Vagina (tissue), 2 donors: Measurements from ENCODE around the gene OSBPL10. TPM values are rescaled to one million over a fixed set of nuclear protein-coding genes. Genes with fewer than 3 reads are reported as not detected.

Experiments
- DNase-seq, 2 donors: peaks; one replicate each; pipeline ENCODE4 v3.0.0-alpha.2; 2017; ENCODE audit errors: extremely low spot score in 2 of 2
- H3K27ac ChIP-seq: fragments of 200-600 bp; sonication (generic); one replicate; pipeline ENCODE4 v1.5.1; 2019
- H3K27me3 ChIP-seq: fragments of 200-600 bp; sonication (generic); one replicate; pipeline ENCODE4 v1.5.1; 2019
- H3K36me3 ChIP-seq, 2 donors: fragments of 200-600 bp; sonication (generic); one replicate each; pipeline ENCODE4 v1.5.1; 2017 to 2019
- H3K4me1 ChIP-seq: fragments of 200-600 bp; sonication (generic); one replicate; pipeline ENCODE4 v1.5.1; 2019
- H3K4me3 ChIP-seq, 2 donors: fragments of 200-600 bp; sonication (generic); 1 replicate in 1 of 2; 2 replicates in 1 of 2; pipeline ENCODE4 v1.5.1; 2016 to 2019
- H3K9me3 ChIP-seq: fragments of 200-600 bp; sonication (generic); one replicate; pipeline ENCODE4 v1.5.1; 2019
- CTCF ChIP-seq, 3 experiments: fragments of 450-650 bp in 2 of 3; fragments of 200-600 bp in 1 of 3; sonication (generic) in 1 of 3; IDR thresholded peaks; one replicate each; pipeline ENCODE4 v1.5.1; 2017 to 2019; ENCODE audit warnings: antibody characterized with exemption in 3 of 3, mild to moderate bottlenecking in 2 of 3, moderate library complexity in 2 of 3
- POLR2A ChIP-seq, 2 donors: fragments of 450-650 bp; IDR thresholded peaks; one replicate each; pipeline ENCODE4 v1.6.1; 2017; ENCODE audit warnings: antibody characterized with exemption in 2 of 2, mild to moderate bottlenecking in 2 of 2, moderate library complexity in 2 of 2
- POLR2AphosphoS5 ChIP-seq, 2 donors: sonication (generic); formaldehyde crosslinking; IDR thresholded peaks; one replicate each; pipeline ENCODE4 v1.9.0; 2017; ENCODE audit warnings: antibody characterized with exemption in 2 of 2, mild to moderate bottlenecking in 2 of 2, low read depth in 1 of 2; ENCODE audit not compliant: insufficient read depth in 1 of 2
- intact Hi-C: fragments of 100-400 bp; cut with DNase I; formaldehyde crosslinking; loops from one replicate; pipeline ENCODE4 v1.15.1; 2023
- total RNA-seq: library from RNA; depleted of rRNA; stranded (reverse); fragments of >200 nt; gene quantifications from one replicate; pipeline ENCODE4 v1.2.3, GENCODE V29; 2016

The OSBPL10 gene
- total RNA-seq, 1 donor from 2014 or later, result 33.9 TPM

GRCh38 chr3:31936420-31937060, 44.5 kb downstream of the OSBPL10 start:
- no peak overlapping the region for H3K4me3 ChIP-seq
- no peak for DNase-seq
- no peaks in the 10 kb centered on the region for H3K36me3 ChIP-seq
- no peak for TF ChIP-seq CTCF (IDR thresholded peaks at IDR 0.05)
- TF ChIP-seq POLR2A (IDR thresholded peaks at IDR 0.05), result no peak
- no peak for TF ChIP-seq POLR2AphosphoS5 (IDR thresholded peaks at IDR 0.05; ENCODE audit: insufficient read depth in 1 of 2, low read depth in 1 of 2)
- no peak overlapping the region for H3K27ac ChIP-seq
- no peaks in the 10 kb centered on the region for H3K27me3 ChIP-seq
- H3K4me1 ChIP-seq, result peaks cover 32% of the 10 kb centered on the region
- H3K9me3 ChIP-seq, result no peaks in the 10 kb centered on the region
- intact Hi-C loops, result no loop called here

DNA sequence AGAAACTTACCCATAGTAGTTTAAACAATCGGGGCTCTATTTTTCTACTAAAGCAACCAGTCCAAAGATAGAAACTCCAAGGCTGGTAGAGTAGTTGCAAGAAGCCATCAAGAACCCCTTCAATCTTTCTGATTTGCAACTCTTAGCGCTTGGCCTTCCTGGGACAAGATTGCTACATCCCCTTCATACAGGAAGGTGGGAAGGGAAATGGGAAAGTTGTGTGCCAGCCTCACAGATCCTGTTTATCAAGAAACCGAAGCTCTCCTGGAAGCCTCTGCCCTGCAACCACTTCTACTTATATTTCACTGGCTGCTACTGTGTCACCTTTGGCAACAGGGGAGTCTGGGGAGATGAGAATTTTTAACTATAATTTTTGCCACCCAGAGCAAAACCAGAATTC, 46.2 kb downstream of the OSBPL10 start:
- intact Hi-C loops, result no loop called here
- no peak for DNase-seq
- no peaks in the 10 kb centered on the region for H3K36me3 ChIP-seq
- no peak overlapping the region for H3K4me3 ChIP-seq
- no peaks in the 10 kb centered on the region for H3K27me3 ChIP-seq
- peaks cover 27% of the 10 kb centered on the region for H3K4me1 ChIP-seq
- H3K27ac ChIP-seq, result no peak overlapping the region
- TF ChIP-seq CTCF (IDR thresholded peaks at IDR 0.05) (no peak), POLR2A (IDR thresholded peaks at IDR 0.05) (no peak), POLR2AphosphoS5 (IDR thresholded peaks at IDR 0.05; ENCODE audit: insufficient read depth in 1 of 2, low read depth in 1 of 2) (no peak)
- H3K9me3 ChIP-seq, result no peaks in the 10 kb centered on the region

DNA sequence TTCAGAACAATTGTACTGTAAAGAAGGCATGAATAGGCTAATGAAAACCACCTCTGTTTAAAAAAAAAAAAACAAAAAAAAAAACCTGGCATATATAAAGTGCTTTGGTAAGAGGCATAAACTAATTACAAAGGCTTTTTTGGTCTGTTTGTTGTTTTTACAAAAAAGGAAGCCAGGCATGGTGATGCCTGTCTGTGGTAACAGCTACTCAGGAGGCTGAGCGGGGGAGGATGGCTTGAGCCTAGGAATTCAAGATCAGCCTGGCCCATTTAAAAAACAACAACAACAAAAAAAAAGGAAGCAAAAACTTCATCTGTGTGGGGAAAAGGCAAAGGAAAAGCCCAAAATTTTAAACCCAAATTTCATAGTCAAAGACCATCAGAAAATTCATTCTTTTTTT, 47.0 kb downstream of the OSBPL10 start:
- Histone ChIP-seq H3K9me3 (no peaks in the 10 kb centered on the region), H3K4me3 (no peak overlapping the region), H3K36me3 (no peaks in the 10 kb centered on the region), H3K27ac (no peak overlapping the region), H3K4me1 (peaks cover 27% of the 10 kb centered on the region), H3K27me3 (no peaks in the 10 kb centered on the region)
- intact Hi-C loops, result no loop called here
- DNase-seq, result no peak
- TF ChIP-seq POLR2A (IDR thresholded peaks at IDR 0.05) (no peak), CTCF (IDR thresholded peaks at IDR 0.05) (no peak), POLR2AphosphoS5 (IDR thresholded peaks at IDR 0.05; ENCODE audit: insufficient read depth in 1 of 2, low read depth in 1 of 2) (no peak)

- no peak overlapping the region for H3K4me3 ChIP-seq
- no peaks in the 10 kb centered on the region for H3K9me3 ChIP-seq
- no peak for DNase-seq
- no peak overlapping the region for H3K27ac ChIP-seq
- H3K36me3 ChIP-seq, result no peaks in the 10 kb centered on the region
- peaks cover 27% of the 10 kb centered on the region for H3K4me1 ChIP-seq
- TF ChIP-seq CTCF (IDR thresholded peaks at IDR 0.05), result no peak
- TF ChIP-seq POLR2AphosphoS5 (IDR thresholded peaks at IDR 0.05; ENCODE audit: insufficient read depth in 1 of 2, low read depth in 1 of 2), result no peak
- no peak for TF ChIP-seq POLR2A (IDR thresholded peaks at IDR 0.05)
- H3K27me3 ChIP-seq, result no peaks in the 10 kb centered on the region
- intact Hi-C loops, result no loop called here
These were observed 48.1 kb downstream of the OSBPL10 start for GRCh38 chr3:31932990-31933389.

DNA sequence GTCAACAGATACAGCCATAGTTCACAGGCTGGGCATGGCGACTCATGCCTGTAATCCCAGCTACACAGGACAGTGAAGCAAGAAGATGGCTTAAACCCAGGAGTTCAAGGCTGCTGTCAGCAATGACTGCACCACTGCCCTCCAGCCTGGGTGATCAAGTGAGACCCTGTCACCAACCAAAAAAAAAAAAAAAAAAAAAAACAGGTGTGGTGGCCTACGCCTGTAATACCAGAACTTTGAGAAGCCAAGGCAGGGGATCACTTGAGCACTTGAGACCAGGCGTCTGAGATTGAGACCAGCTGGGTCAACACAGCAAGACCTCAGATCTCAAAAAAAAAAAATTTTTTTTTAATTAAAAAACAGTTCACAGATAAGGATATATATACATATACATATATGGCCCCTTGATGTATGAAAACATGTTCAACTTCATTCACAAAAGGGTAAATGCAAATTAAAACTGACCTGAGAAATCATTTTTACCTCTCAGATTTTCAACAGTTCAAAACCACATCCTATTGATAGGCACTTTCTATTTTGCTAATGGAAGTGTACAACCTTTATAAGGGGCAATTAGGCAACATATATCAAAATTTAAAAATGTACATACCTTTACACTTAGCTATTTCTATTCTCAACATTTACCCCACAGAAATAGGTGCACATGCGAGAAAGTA, 51.1 kb downstream of the OSBPL10 start:
- H3K27me3 ChIP-seq, result no peaks in the 10 kb centered on the region
- H3K4me3 ChIP-seq, result no peak overlapping the region
- TF ChIP-seq CTCF (IDR thresholded peaks at IDR 0.05) (no peak), POLR2AphosphoS5 (IDR thresholded peaks at IDR 0.05; ENCODE audit: insufficient read depth in 1 of 2, low read depth in 1 of 2) (no peak), POLR2A (IDR thresholded peaks at IDR 0.05) (no peak)
- no peaks in the 10 kb centered on the region for H3K36me3 ChIP-seq
- no peaks in the 10 kb centered on the region for H3K9me3 ChIP-seq
- H3K27ac ChIP-seq, result no peak overlapping the region
- intact Hi-C loops, result no loop called here
- no peak for DNase-seq
- peaks cover 5% of the 10 kb centered on the region for H3K4me1 ChIP-seq
